Measurements from ENCODE around the gene NEK11.

The NEK11 gene

DNA sequence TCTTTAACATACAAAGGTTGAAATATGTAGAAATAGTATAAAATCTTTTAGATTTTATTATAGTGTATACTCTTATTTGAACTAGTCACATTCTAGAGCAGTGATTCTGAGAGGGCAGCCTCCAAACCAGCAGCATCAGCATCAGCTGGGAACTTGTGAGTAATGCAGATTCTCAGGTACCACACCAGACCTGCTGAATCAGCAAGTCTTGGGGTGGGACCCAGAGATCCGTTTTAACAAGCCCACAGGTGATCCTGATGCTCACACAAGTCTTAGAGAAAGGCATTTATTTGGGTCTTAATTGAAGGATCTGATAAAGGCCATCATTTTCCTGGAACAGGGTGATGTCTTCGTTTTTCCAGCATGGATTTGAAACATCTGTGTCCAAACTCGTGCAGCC is 195.9 kb downstream of the NEK11 start:
- no peaks in the 10 kb centered on the region for H3K36me3 Mint-ChIP-seq (ENCODE audit: low read depth)
- no peak overlapping the region for H3K27ac Mint-ChIP-seq
- TF ChIP-seq, protein P1, sequence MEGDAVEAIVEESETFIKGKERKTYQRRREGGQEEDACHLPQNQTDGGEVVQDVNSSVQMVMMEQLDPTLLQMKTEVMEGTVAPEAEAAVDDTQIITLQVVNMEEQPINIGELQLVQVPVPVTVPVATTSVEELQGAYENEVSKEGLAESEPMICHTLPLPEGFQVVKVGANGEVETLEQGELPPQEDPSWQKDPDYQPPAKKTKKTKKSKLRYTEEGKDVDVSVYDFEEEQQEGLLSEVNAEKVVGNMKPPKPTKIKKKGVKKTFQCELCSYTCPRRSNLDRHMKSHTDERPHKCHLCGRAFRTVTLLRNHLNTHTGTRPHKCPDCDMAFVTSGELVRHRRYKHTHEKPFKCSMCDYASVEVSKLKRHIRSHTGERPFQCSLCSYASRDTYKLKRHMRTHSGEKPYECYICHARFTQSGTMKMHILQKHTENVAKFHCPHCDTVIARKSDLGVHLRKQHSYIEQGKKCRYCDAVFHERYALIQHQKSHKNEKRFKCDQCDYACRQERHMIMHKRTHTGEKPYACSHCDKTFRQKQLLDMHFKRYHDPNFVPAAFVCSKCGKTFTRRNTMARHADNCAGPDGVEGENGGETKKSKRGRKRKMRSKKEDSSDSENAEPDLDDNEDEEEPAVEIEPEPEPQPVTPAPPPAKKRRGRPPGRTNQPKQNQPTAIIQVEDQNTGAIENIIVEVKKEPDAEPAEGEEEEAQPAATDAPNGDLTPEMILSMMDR (IDR thresholded peaks at IDR 0.05): no peak
- no peak for DNase-seq
- H3K27me3 Mint-ChIP-seq (ENCODE audit: low read depth, poor library complexity): no peaks in the 10 kb centered on the region
- peaks cover 7% of the 10 kb centered on the region for H3K4me1 Mint-ChIP-seq
- H3K4me3 Mint-ChIP-seq: no peak overlapping the region
- no peaks in the 10 kb centered on the region for H3K9me3 Mint-ChIP-seq

DNA sequence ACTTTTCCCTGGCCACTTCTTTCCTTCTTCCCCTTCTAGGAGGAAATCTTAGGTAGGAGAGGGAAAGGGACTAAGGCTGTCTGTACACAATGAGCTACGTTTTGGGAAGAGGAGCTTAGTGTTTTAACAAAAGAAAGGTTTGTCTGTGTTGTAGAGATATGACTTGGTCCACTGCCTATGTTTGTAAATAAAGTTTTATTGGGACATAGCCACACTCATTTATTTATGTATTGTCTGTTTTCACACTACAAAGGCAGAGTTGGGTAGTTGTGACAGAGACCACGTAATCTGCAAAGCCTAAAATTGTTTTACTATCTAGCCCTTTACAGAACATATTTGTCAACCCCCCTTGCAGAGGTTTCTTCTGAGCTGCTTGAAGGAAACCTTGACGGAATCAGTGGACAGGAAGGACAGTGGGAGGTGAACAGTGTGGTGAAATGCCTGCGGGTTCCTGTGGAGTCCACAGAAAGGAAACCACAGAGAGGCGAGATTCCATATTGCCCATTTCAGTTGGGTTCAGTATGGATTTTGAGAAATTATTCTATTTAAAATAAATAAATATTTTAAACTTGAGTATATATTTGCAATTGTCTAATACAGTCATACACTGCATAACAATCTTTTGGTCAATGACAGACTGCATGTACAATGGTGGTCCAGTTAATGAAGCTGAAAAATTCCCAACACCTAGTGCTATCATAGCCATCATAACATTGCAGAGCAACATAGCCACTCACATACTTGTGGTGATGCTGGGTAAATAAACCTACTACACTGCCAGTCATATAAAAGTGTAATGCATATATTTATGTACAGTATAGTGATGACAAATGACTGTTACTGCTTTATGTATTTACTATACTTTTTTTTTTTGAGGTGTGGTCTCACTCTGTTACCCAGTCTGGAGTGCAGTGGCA is 197.0 kb downstream of the NEK11 start:
- TF ChIP-seq, protein P1 (IDR thresholded peaks at IDR 0.05): no peak
- DNase-seq: no peak
- H3K4me3 Mint-ChIP-seq: no peak overlapping the region
- H3K36me3 Mint-ChIP-seq (ENCODE audit: low read depth): no peaks in the 10 kb centered on the region
- no peaks in the 10 kb centered on the region for H3K27me3 Mint-ChIP-seq (ENCODE audit: low read depth, poor library complexity)
- peak overlapping the region; percentile 78 for H3K27ac Mint-ChIP-seq
- H3K9me3 Mint-ChIP-seq: no peaks in the 10 kb centered on the region
- H3K4me1 Mint-ChIP-seq: no peaks in the 10 kb centered on the region

DNA sequence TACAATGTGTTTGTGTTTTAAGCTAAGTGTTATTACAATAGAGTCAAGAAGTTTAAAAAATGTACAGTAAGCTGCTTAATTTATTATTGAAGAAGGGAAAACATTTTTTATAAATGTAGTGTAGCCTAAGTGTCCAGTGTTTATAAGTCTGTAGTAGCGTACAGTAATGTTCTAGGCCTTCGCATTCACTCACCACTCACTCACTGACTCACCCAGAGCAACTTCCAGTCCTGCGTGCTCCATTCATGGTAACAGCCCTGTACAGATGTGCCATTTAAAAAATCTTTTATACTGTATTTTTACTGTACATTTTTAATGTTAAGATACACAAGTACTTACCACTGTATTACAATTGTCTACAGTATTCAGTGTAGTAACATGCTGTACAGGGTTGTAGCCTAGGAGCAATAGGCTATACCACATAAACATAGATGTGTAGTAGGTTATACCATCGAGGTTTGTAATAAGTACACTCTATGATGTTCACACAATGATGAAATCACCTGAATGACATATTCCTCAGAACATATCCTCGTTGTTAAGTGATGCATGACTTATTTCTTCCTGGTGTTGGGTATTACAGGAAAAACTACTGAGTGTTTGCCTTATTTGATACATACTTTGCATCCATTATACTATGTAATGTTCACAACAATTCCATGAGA is 198.3 kb downstream of the NEK11 start:
- Mint-ChIP-seq H3K36me3 (ENCODE audit: low read depth) (no peaks in the 10 kb centered on the region), H3K9me3 (no peaks in the 10 kb centered on the region), H3K4me1 (no peaks in the 10 kb centered on the region), H3K27me3 (ENCODE audit: low read depth, poor library complexity) (no peaks in the 10 kb centered on the region), H3K27ac (no peak overlapping the region), H3K4me3 (no peak overlapping the region)
- TF ChIP-seq, protein P1 (IDR thresholded peaks at IDR 0.05): no peak
- DNase-seq: no peak

DNA sequence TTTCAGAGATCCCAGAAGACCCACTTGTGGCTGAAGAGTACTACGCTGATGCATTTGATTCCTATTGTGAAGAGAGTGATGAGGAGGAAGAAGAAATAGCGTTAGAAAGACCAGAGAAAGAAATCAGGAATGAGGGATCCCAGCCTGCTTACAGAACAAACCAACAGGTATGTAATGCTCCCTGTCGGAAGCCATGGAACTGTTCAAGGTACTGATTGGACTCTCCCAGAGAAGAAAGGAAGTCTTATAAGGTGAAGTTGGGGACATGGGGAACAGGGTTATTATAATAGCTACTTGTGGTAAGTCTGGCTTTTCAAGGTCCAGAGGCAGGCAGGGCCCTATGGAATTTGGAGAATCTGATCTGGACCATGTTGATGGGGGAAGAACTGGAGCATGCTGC is 201.8 kb downstream of the NEK11 start:
- Mint-ChIP-seq H3K36me3 (ENCODE audit: low read depth) (no peaks in the 10 kb centered on the region), H3K27me3 (ENCODE audit: low read depth, poor library complexity) (no peaks in the 10 kb centered on the region), H3K4me1 (peaks cover 20% of the 10 kb centered on the region), H3K9me3 (no peaks in the 10 kb centered on the region), H3K27ac (no peak overlapping the region), H3K4me3 (no peak overlapping the region)
- DNase-seq: no peak
- TF ChIP-seq, protein P1 (IDR thresholded peaks at IDR 0.05): no peak

DNA sequence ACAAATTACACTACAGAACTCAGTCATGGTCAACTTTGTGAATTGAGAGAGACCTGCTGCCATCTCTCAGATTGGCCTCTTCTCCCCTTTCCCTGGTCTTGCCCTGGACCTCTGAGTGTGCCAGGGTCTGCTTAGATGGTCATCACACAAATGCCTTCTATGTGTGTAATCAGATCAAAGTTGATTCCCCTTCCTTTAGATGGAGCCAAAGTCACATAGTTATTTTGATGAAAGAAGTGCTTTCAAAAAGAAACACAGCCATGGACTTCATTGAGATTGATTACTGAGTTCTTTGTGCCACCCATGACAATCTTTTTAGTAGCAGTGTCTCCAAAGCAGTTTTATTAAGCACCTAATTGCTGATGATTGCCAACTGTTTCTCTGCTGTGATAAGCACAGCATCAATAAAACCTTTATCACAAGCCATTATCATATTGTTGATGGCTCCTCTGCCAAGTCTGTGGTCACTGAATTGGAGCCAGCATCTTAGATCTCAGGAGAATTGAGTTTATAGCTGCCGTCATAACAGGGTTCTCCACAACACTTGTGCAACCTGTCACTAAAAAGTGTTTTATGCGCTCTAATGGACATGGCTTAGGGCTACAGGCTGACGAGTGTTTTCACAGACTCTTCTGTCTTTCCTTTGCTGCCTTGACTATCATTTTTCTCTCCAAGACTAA is 205.2 kb downstream of the NEK11 start:
- no peak for DNase-seq
- Mint-ChIP-seq H3K36me3 (ENCODE audit: low read depth) (no peaks in the 10 kb centered on the region), H3K27me3 (ENCODE audit: low read depth, poor library complexity) (no peaks in the 10 kb centered on the region), H3K4me3 (no peak overlapping the region), H3K27ac (no peak overlapping the region), H3K9me3 (no peaks in the 10 kb centered on the region), H3K4me1 (peaks cover 37% of the 10 kb centered on the region)
- TF ChIP-seq, protein P1 (IDR thresholded peaks at IDR 0.05): no peak
